Measurements from ENCODE around the gene FTO. TPM values are rescaled to one million over a fixed set of nuclear protein-coding genes. Genes with fewer than 3 reads are reported as not detected.

The FTO gene
- total and polyA plus RNA-seq, 2 of the 13 experiments (the other 11 are each of a cell fraction or from before 2014, with no cell fraction given), result 41.6 to 55.8 TPM

DNA sequence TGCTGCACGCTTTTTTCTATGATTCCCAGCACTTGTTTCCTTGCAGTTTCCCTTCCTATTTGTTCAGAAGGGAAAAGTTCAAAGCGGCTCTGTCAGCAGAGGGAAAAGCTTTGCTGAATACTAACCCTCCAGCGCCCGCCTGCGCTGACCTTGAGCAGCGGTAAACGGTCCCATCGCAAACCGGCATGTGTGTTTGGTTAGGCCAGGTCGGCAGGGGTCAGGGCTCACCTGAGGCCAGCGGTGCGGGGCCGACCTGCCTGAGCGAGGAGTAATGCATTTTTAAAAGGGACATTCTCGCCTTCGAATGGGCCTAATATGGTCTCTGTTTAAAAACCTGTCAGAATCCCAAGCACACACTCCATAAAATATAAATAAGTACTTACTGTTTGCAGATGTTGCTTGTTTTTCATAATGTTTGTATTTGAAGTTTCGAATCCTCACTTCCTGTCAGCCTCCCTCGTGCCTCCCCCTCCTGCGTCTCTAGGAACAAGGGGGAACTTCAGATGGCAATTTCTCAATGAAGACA, 472.5 kb downstream of the FTO start (continued):
- TF ChIP-seq, protein P1, sequence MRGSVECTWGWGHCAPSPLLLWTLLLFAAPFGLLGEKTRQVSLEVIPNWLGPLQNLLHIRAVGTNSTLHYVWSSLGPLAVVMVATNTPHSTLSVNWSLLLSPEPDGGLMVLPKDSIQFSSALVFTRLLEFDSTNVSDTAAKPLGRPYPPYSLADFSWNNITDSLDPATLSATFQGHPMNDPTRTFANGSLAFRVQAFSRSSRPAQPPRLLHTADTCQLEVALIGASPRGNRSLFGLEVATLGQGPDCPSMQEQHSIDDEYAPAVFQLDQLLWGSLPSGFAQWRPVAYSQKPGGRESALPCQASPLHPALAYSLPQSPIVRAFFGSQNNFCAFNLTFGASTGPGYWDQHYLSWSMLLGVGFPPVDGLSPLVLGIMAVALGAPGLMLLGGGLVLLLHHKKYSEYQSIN (CRISPR knock-in tag; IDR thresholded peaks at IDR 0.05; ENCODE audit: borderline replicate concordance), result no peak
- TF ChIP-seq MXI1 (IDR thresholded peaks at IDR 0.05; ENCODE audit: borderline replicate concordance, low read depth, low read length), result peak; percentile 77; the same call in 1 of the 3 replicates
- no peak for TF ChIP-seq RAD51 (IDR thresholded peaks at IDR 0.05; ENCODE audit: borderline replicate concordance)
- no peak for TF ChIP-seq ZNF83 (CRISPR knock-in tag; IDR thresholded peaks at IDR 0.05; ENCODE audit: borderline replicate concordance)
- TF ChIP-seq, protein P2, sequence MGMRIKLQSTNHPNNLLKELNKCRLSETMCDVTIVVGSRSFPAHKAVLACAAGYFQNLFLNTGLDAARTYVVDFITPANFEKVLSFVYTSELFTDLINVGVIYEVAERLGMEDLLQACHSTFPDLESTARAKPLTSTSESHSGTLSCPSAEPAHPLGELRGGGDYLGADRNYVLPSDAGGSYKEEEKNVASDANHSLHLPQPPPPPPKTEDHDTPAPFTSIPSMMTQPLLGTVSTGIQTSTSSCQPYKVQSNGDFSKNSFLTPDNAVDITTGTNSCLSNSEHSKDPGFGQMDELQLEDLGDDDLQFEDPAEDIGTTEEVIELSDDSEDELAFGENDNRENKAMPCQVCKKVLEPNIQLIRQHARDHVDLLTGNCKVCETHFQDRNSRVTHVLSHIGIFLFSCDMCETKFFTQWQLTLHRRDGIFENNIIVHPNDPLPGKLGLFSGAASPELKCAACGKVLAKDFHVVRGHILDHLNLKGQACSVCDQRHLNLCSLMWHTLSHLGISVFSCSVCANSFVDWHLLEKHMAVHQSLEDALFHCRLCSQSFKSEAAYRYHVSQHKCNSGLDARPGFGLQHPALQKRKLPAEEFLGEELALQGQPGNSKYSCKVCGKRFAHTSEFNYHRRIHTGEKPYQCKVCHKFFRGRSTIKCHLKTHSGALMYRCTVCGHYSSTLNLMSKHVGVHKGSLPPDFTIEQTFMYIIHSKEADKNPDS (CRISPR knock-in tag; IDR thresholded peaks at IDR 0.05), result peak; percentile 98
- no peak; the same call in 1 of the 2 replicates for TF ChIP-seq MTF1 (CRISPR knock-in tag; IDR thresholded peaks at IDR 0.05)
- TF ChIP-seq, protein P3, sequence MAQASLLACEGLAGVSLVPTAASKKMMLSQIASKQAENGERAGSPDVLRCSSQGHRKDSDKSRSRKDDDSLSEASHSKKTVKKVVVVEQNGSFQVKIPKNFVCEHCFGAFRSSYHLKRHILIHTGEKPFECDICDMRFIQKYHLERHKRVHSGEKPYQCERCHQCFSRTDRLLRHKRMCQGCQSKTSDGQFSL (CRISPR knock-in tag; IDR thresholded peaks at IDR 0.05), result peak; percentile 86; the same call in 1 of the 2 replicates
- TF ChIP-seq, protein P4, sequence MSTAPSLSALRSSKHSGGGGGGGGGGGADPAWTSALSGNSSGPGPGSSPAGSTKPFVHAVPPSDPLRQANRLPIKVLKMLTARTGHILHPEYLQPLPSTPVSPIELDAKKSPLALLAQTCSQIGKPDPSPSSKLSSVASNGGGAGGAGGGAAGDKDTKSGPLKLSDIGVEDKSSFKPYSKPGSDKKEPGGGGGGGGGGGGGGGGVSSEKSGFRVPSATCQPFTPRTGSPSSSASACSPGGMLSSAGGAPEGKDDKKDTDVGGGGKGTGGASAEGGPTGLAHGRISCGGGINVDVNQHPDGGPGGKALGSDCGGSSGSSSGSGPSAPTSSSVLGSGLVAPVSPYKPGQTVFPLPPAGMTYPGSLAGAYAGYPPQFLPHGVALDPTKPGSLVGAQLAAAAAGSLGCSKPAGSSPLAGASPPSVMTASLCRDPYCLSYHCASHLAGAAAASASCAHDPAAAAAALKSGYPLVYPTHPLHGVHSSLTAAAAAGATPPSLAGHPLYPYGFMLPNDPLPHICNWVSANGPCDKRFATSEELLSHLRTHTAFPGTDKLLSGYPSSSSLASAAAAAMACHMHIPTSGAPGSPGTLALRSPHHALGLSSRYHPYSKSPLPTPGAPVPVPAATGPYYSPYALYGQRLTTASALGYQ (CRISPR knock-in tag; IDR thresholded peaks at IDR 0.05), result peak; percentile 89
- no peak for TF ChIP-seq ZNF207 (IDR thresholded peaks at IDR 0.05; ENCODE audit: borderline replicate concordance)
- no peak for TF ChIP-seq ZNF17 (CRISPR knock-in tag; IDR thresholded peaks at IDR 0.05)
- TF ChIP-seq RXRB (CRISPR knock-in tag; IDR thresholded peaks at IDR 0.05; ENCODE audit: borderline replicate concordance), result peak; percentile 100
- TF ChIP-seq GLI4 (CRISPR knock-in tag; IDR thresholded peaks at IDR 0.05; ENCODE audit: borderline replicate concordance), result no peak
- TF ChIP-seq NRL (CRISPR knock-in tag; IDR thresholded peaks at IDR 0.05; ENCODE audit: borderline replicate concordance), result peak; percentile 78; the same call in 1 of the 2 replicates
- TF ChIP-seq KLF12 (CRISPR knock-in tag; IDR thresholded peaks at IDR 0.05; ENCODE audit: borderline replicate concordance), result peak; percentile 93
- TF ChIP-seq, protein P5, sequence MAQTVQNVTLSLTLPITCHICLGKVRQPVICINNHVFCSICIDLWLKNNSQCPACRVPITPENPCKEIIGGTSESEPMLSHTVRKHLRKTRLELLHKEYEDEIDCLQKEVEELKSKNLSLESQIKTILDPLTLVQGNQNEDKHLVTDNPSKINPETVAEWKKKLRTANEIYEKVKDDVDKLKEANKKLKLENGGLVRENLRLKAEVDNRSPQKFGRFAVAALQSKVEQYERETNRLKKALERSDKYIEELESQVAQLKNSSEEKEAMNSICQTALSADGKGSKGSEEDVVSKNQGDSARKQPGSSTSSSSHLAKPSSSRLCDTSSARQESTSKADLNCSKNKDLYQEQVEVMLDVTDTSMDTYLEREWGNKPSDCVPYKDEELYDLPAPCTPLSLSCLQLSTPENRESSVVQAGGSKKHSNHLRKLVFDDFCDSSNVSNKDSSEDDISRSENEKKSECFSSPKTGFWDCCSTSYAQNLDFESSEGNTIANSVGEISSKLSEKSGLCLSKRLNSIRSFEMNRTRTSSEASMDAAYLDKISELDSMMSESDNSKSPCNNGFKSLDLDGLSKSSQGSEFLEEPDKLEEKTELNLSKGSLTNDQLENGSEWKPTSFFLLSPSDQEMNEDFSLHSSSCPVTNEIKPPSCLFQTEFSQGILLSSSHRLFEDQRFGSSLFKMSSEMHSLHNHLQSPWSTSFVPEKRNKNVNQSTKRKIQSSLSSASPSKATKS (CRISPR knock-in tag; IDR thresholded peaks at IDR 0.05), result peak; percentile 56; the same call in 1 of the 2 replicates
- no peak for TF ChIP-seq CBX1 (IDR thresholded peaks at IDR 0.05; ENCODE audit: low read depth)
- TF ChIP-seq HMG20B (CRISPR knock-in tag; conservative IDR thresholded peaks at IDR 0.05), result peak; percentile 60
- TF ChIP-seq HNRNPLL (IDR thresholded peaks at IDR 0.05; ENCODE audit: low read depth, low read length, poor library complexity, severe bottlenecking), result peak; percentile 90
- peak; percentile 64; the same call in 1 of the 2 replicates for TF ChIP-seq ZNF670 (CRISPR knock-in tag; IDR thresholded peaks at IDR 0.05; ENCODE audit: borderline replicate concordance)
- peak; percentile 90 for TF ChIP-seq ELF3 (CRISPR knock-in tag; IDR thresholded peaks at IDR 0.05)
- TF ChIP-seq KDM5B (CRISPR knock-in tag; IDR thresholded peaks at IDR 0.05; ENCODE audit: borderline replicate concordance), result peak; percentile 85
- TF ChIP-seq IRX3 (CRISPR knock-in tag; IDR thresholded peaks at IDR 0.05; ENCODE audit: borderline replicate concordance, low read depth), result peak; percentile 91
- TF ChIP-seq RXRA (CRISPR knock-in tag; IDR thresholded peaks at IDR 0.05), result peak; percentile 100
